Hepatic stellate cell (primary cell): ENCODE measurements around the gene SOX5.

Source experiments
- DNase-seq: peaks from one replicate; pipeline ENCODE4 v3.0.0; 2011; ENCODE audit warnings: low spot score

Gene SOX5

DNA sequence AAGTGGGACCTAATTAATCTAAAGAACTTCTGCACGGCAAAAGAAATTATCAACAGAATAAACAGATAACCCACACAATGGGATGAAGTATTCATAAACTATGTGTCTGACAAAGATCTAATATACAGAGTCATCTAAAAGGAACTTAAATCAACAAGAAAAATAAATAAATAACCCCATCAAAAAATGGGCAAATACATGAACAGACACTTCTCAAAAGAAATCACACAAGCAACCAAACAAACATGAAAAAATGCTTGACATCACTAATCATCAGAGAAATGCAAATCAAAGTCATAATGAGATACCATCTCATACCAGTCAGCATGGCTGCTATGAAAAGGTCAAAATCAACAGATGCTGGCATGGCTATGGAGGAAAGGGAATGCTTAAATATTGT, 466.9 kb downstream of the SOX5 start:
- DNase-seq = no peak
